ENCODE measurements around the gene HOXD4.

GRCh38 chr2:176175709-176176607 is 24.6 kb downstream of the HOXD4 start:
- TF ChIP-seq POLR2A (IDR thresholded peaks at IDR 0.05) (no peak), CTCF (IDR thresholded peaks at IDR 0.05 in 4 of 5, conservative IDR thresholded peaks at IDR 0.05 in 1 of 5) (no peak)
